GM23338 (cell line): Measurements from ENCODE around the gene KBTBD4. TPM values are rescaled to one million over a fixed set of nuclear protein-coding genes. Genes with fewer than 3 reads are reported as not detected.
A peak's percentile ranks its signal among the peaks of the same experiment; 100 is the strongest.

Source experiments
- ATAC-seq: fragments of 200-7000 bp; cut with Tn5 transposase; 3 replicates; pipeline ENCODE4 v1.9.1; 2020
- DNase-seq: peaks from one replicate; pipeline ENCODE4 v3.0.0-alpha.2; 2015; ENCODE audit warnings: low spot score
- H2AFZ ChIP-seq: fragments of 200-600 bp; sonication (generic); 2 replicates; pipeline ENCODE4 v1.8.0; 2016; ENCODE audit warnings: antibody characterized with exemption, mild to moderate bottlenecking, moderate library complexity
- H3F3A ChIP-seq: fragments of 200-600 bp; sonication (generic); replicated peaks from 2 replicates; pipeline ENCODE4 v1.8.0; 2017; ENCODE audit warnings: antibody characterized with exemption, mixed run types, low read depth
- H3K27ac ChIP-seq: fragments of 200-600 bp; sonication (generic); 2 replicates; pipeline ENCODE4 v1.6.1; 2016; ENCODE audit warnings: low read depth
- H3K27me3 ChIP-seq: fragments of 200-600 bp; sonication (generic); 2 replicates; pipeline ENCODE4 v1.8.0; 2016; ENCODE audit warnings: mild to moderate bottlenecking, mixed run types, moderate library complexity; ENCODE audit not compliant: insufficient read depth
- H3K36me3 ChIP-seq: fragments of 200-600 bp; sonication (generic); 2 replicates; pipeline ENCODE4 v1.8.0; 2016; ENCODE audit warnings: mild to moderate bottlenecking; ENCODE audit not compliant: insufficient read depth
- H3K4me1 ChIP-seq: fragments of 200-600 bp; sonication (generic); 2 replicates; pipeline ENCODE4 v1.8.0; 2016; ENCODE audit warnings: mild to moderate bottlenecking, moderate library complexity; ENCODE audit not compliant: insufficient read depth
- H3K4me2 ChIP-seq: fragments of 200-600 bp; sonication (generic); 2 replicates; pipeline ENCODE4 v1.7.1; 2017; ENCODE audit warnings: mixed run types
- H3K4me3 ChIP-seq: fragments of 200-600 bp; sonication (generic); 2 replicates; pipeline ENCODE4 v1.6.1; 2016; ENCODE audit warnings: mixed run types
- H3K79me2 ChIP-seq: fragments of 200-600 bp; sonication (generic); replicated peaks from 2 replicates; pipeline ENCODE4 v1.8.0; 2017; ENCODE audit warnings: mild to moderate bottlenecking; ENCODE audit not compliant: insufficient read depth
- H3K9me2 ChIP-seq: fragments of 200-600 bp; sonication (generic); 2 replicates; pipeline ENCODE4 v1.8.0; 2017; ENCODE audit not compliant: insufficient read depth
- H4K20me1 ChIP-seq: fragments of 200-600 bp; sonication (generic); replicated peaks from 2 replicates; pipeline ENCODE4 v1.8.0; 2017; ENCODE audit warnings: mild to moderate bottlenecking; ENCODE audit not compliant: insufficient read depth
- H3K27ac Mint-ChIP-seq: 2 replicates; pipeline ENCODE4 v1.8.0; 2020; ENCODE audit warnings: inconsistent platforms, mild to moderate bottlenecking, moderate library complexity, mixed read lengths
- H3K27me3 Mint-ChIP-seq: 3 replicates; pipeline ENCODE4 v1.8.0; 2022; ENCODE audit warnings: low read depth, mild to moderate bottlenecking, moderate library complexity, mixed read lengths, inconsistent platforms; ENCODE audit not compliant: insufficient read depth, poor library complexity
- H3K36me3 Mint-ChIP-seq: 3 replicates; pipeline ENCODE4 v1.8.0; 2021; ENCODE audit warnings: low read depth, mild to moderate bottlenecking, inconsistent platforms, moderate library complexity, mixed read lengths
- H3K4me1 Mint-ChIP-seq: 3 replicates; pipeline ENCODE4 v1.8.0; 2020; ENCODE audit warnings: mild to moderate bottlenecking, inconsistent platforms, mixed read lengths
- H3K4me3 Mint-ChIP-seq: 3 replicates; pipeline ENCODE4 v1.8.0; 2021; ENCODE audit warnings: moderate library complexity, mild to moderate bottlenecking, inconsistent platforms, mixed read lengths
- H3K9me3 Mint-ChIP-seq: 3 replicates; pipeline ENCODE4 v1.8.0; 2020; ENCODE audit warnings: moderate library complexity, mild to moderate bottlenecking, inconsistent platforms, mixed read lengths
- CREB1 ChIP-seq: fragments of 250-450 bp; sonication (Bioruptor Pico); IDR thresholded peaks from 2 replicates; pipeline ENCODE4 v1.5.0; 2020; ENCODE audit warnings: low read depth, mild to moderate bottlenecking, moderate library complexity
- ETS1 ChIP-seq: IDR thresholded peaks from 2 replicates; pipeline ENCODE4 v1.6.1; 2016; ENCODE audit warnings: antibody characterized with exemption
- EZH2 ChIP-seq: fragments of 200-600 bp; sonication (generic); IDR thresholded peaks from one replicate; pipeline ENCODE4 v1.8.0; 2017; ENCODE audit warnings: antibody characterized with exemption, mild to moderate bottlenecking, low read depth; ENCODE audit not compliant: unreplicated experiment
- EZH2phosphoT487 ChIP-seq: fragments of 200-600 bp; sonication (generic); IDR thresholded peaks from one replicate; pipeline ENCODE4 v1.8.1; 2018; ENCODE audit warnings: antibody characterized with exemption; ENCODE audit not compliant: unreplicated experiment
- JUNB ChIP-seq: IDR thresholded peaks from one replicate; pipeline ENCODE4 v1.6.1; 2016; ENCODE audit warnings: antibody characterized with exemption; ENCODE audit not compliant: unreplicated experiment
- NANOG ChIP-seq: IDR thresholded peaks from 2 replicates; pipeline ENCODE4 v1.6.1; 2016; ENCODE audit warnings: antibody characterized with exemption, borderline replicate concordance
- POLR2AphosphoS5 ChIP-seq: IDR thresholded peaks from 2 replicates; pipeline ENCODE4 v1.6.1; 2016; ENCODE audit warnings: antibody characterized with exemption, low read depth
- STAT1 ChIP-seq: IDR thresholded peaks from one replicate; pipeline ENCODE4 v1.6.1; 2016; ENCODE audit warnings: antibody characterized with exemption; ENCODE audit not compliant: unreplicated experiment
- ZNF114 ChIP-seq: fragments of 250-450 bp; sonication (Bioruptor Pico); IDR thresholded peaks from 2 replicates; pipeline ENCODE4 v1.5.0; 2020; ENCODE audit warnings: mild to moderate bottlenecking, moderate library complexity
- ZNF331 ChIP-seq: fragments of 250-450 bp; sonication (Bioruptor Pico); IDR thresholded peaks from 2 replicates; pipeline ENCODE4 v1.5.0; 2020; ENCODE audit warnings: low read depth, mild to moderate bottlenecking, moderate library complexity
- polyA plus RNA-seq: library from polyadenylated mRNA; unstranded; fragments of >200 nt; fragmentation: Nextera tagmentation; extraction: Ambion mirVana; gene quantifications from 2 replicates; pipeline ENCODE4 v1.2.1, GENCODE V29; 2016
- total RNA-seq: library from RNA; depleted of rRNA; stranded (reverse); fragments of >200 nt; shearing (Covaris generic); gene quantifications from 2 replicates; pipeline ENCODE4 v1.2.3, GENCODE V29; 2014
- TF ChIP-seq, protein P1 (sequence below): IDR thresholded peaks from one replicate; pipeline ENCODE4 v1.6.1; 2018; ENCODE audit warnings: antibody characterized with exemption; ENCODE audit not compliant: unreplicated experiment
- TF ChIP-seq, protein P2 (sequence below): fragments of 250-450 bp; sonication (Bioruptor Pico); IDR thresholded peaks from 2 replicates; pipeline ENCODE4 v1.5.0; 2020; ENCODE audit warnings: mild to moderate bottlenecking, moderate library complexity
- TF ChIP-seq, protein P3 (sequence below), 2 experiments: fragments of 200-600 bp in 1 of 2; sonication (generic) in 1 of 2; conservative IDR thresholded peaks; 2 replicates each; pipeline versions ENCODE4 v1.5.1 to v1.6.1; 2016 to 2017; ENCODE audit warnings: antibody characterized with exemption in 2 of 2, low read depth in 2 of 2, mild to moderate bottlenecking in 2 of 2, moderate library complexity in 1 of 2

KBTBD4 gene
- total and polyA plus RNA-seq, 2 experiments from 2014 or later: 5.8 to 16.6 TPM

DNA sequence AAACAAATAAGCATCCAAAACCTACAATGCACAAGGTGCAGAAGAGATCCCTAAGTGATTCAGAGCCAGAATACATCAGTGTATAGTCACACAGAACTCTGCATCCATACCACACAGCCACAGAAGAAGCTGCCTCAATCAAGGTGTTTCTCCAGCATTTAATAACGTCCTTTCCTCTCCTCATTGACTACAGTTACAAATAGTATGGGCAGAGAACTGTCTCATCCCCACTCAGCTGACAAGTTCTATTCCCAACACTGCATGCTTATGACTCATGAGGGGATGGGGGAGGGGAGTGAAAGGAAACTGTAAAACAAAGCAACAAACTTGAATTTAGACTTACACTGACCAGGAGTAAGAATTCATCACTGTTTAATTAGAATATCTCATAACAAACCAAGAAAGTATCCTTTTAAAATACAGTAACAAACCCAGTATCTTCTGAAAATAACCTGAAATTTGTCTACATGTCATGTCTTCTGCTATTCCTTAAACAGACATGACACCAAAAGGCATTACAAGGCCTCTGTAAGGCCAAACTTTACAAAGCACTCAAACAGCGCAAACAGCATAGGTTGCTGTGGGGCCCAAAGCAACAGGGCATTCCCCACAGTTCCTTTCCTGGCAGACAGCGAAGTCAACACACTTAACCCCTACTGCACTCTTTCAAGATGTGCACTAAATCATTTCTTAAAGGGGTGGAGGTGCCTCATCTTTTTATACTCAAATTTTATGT lies 55.1 kb downstream of the KBTBD4 start:
- Histone ChIP-seq H3K4me2 (peak overlapping the region; percentile 55; the same call in 1 of the 2 replicates), H3K9me2 (no peaks in the 10 kb centered on the region), H3K4me1 (peaks cover 46% of the 10 kb centered on the region), H3K36me3 (no peaks in the 10 kb centered on the region), H3K4me3 (no peak overlapping the region), H3K27me3 (no peaks in the 10 kb centered on the region), H2AFZ (no peak overlapping the region), H3F3A (peaks cover 3% of the 10 kb centered on the region; the same call in 1 of the 2 replicates), H3K27ac (peak overlapping the region; percentile 57; the same call in 1 of the 2 replicates), H3K79me2 (peaks cover 100% of the 10 kb centered on the region), H4K20me1 (peaks cover 81% of the 10 kb centered on the region)
- Mint-ChIP-seq H3K27me3 (peaks cover 11% of the 10 kb centered on the region), H3K27ac (peak overlapping the region; percentile 48; the same call in 1 of the 2 replicates), H3K36me3 (no peaks in the 10 kb centered on the region; the same call in 2 of the 3 replicates), H3K4me1 (peaks cover 45% of the 10 kb centered on the region), H3K9me3 (no peaks in the 10 kb centered on the region), H3K4me3 (peak overlapping the region; percentile 19; the same call in 1 of the 3 replicates)
- no peak for DNase-seq
- peak; percentile 55 for ATAC-seq
- TF ChIP-seq POLR2AphosphoS5 (no peak), EZH2 (no peak), ZNF114 (CRISPR knock-in tag) (no peak), CREB1 (CRISPR knock-in tag) (no peak), STAT1 (no peak), ETS1 (no peak), ZNF331 (CRISPR knock-in tag) (no peak), JUNB (no peak), NANOG (no peak), EZH2phosphoT487 (no peak)
- TF ChIP-seq, protein P1, sequence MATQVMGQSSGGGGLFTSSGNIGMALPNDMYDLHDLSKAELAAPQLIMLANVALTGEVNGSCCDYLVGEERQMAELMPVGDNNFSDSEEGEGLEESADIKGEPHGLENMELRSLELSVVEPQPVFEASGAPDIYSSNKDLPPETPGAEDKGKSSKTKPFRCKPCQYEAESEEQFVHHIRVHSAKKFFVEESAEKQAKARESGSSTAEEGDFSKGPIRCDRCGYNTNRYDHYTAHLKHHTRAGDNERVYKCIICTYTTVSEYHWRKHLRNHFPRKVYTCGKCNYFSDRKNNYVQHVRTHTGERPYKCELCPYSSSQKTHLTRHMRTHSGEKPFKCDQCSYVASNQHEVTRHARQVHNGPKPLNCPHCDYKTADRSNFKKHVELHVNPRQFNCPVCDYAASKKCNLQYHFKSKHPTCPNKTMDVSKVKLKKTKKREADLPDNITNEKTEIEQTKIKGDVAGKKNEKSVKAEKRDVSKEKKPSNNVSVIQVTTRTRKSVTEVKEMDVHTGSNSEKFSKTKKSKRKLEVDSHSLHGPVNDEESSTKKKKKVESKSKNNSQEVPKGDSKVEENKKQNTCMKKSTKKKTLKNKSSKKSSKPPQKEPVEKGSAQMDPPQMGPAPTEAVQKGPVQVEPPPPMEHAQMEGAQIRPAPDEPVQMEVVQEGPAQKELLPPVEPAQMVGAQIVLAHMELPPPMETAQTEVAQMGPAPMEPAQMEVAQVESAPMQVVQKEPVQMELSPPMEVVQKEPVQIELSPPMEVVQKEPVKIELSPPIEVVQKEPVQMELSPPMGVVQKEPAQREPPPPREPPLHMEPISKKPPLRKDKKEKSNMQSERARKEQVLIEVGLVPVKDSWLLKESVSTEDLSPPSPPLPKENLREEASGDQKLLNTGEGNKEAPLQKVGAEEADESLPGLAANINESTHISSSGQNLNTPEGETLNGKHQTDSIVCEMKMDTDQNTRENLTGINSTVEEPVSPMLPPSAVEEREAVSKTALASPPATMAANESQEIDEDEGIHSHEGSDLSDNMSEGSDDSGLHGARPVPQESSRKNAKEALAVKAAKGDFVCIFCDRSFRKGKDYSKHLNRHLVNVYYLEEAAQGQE: no peak
- TF ChIP-seq, protein P2, sequence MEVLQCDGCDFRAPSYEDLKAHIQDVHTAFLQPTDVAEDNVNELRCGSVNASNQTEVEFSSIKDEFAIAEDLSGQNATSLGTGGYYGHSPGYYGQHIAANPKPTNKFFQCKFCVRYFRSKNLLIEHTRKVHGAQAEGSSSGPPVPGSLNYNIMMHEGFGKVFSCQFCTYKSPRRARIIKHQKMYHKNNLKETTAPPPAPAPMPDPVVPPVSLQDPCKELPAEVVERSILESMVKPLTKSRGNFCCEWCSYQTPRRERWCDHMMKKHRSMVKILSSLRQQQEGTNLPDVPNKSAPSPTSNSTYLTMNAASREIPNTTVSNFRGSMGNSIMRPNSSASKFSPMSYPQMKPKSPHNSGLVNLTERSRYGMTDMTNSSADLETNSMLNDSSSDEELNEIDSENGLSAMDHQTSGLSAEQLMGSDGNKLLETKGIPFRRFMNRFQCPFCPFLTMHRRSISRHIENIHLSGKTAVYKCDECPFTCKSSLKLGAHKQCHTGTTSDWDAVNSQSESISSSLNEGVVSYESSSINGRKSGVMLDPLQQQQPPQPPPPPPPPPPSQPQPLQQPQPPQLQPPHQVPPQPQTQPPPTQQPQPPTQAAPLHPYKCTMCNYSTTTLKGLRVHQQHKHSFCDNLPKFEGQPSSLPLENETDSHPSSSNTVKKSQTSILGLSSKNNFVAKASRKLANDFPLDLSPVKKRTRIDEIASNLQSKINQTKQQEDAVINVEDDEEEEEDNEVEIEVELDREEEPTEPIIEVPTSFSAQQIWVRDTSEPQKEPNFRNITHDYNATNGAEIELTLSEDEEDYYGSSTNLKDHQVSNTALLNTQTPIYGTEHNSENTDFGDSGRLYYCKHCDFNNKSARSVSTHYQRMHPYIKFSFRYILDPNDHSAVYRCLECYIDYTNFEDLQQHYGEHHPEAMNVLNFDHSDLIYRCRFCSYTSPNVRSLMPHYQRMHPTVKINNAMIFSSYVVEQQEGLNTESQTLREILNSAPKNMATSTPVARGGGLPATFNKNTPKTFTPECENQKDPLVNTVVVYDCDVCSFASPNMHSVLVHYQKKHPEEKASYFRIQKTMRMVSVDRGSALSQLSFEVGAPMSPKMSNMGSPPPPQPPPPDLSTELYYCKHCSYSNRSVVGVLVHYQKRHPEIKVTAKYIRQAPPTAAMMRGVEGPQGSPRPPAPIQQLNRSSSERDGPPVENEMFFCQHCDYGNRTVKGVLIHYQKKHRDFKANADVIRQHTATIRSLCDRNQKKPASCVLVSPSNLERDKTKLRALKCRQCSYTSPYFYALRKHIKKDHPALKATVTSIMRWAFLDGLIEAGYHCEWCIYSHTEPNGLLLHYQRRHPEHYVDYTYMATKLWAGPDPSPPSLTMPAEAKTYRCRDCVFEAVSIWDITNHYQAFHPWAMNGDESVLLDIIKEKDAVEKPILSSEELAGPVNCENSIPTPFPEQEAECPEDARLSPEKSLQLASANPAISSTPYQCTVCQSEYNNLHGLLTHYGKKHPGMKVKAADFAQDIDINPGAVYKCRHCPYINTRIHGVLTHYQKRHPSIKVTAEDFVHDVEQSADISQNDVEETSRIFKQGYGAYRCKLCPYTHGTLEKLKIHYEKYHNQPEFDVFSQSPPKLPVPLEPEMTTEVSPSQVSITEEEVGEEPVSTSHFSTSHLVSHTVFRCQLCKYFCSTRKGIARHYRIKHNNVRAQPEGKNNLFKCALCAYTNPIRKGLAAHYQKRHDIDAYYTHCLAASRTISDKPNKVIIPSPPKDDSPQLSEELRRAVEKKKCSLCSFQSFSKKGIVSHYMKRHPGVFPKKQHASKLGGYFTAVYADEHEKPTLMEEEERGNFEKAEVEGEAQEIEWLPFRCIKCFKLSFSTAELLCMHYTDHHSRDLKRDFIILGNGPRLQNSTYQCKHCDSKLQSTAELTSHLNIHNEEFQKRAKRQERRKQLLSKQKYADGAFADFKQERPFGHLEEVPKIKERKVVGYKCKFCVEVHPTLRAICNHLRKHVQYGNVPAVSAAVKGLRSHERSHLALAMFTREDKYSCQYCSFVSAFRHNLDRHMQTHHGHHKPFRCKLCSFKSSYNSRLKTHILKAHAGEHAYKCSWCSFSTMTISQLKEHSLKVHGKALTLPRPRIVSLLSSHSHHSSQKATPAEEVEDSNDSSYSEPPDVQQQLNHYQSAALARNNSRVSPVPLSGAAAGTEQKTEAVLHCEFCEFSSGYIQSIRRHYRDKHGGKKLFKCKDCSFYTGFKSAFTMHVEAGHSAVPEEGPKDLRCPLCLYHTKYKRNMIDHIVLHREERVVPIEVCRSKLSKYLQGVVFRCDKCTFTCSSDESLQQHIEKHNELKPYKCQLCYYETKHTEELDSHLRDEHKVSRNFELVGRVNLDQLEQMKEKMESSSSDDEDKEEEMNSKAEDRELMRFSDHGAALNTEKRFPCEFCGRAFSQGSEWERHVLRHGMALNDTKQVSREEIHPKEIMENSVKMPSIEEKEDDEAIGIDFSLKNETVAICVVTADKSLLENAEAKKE (CRISPR knock-in tag): no peak
- TF ChIP-seq, protein P3, sequence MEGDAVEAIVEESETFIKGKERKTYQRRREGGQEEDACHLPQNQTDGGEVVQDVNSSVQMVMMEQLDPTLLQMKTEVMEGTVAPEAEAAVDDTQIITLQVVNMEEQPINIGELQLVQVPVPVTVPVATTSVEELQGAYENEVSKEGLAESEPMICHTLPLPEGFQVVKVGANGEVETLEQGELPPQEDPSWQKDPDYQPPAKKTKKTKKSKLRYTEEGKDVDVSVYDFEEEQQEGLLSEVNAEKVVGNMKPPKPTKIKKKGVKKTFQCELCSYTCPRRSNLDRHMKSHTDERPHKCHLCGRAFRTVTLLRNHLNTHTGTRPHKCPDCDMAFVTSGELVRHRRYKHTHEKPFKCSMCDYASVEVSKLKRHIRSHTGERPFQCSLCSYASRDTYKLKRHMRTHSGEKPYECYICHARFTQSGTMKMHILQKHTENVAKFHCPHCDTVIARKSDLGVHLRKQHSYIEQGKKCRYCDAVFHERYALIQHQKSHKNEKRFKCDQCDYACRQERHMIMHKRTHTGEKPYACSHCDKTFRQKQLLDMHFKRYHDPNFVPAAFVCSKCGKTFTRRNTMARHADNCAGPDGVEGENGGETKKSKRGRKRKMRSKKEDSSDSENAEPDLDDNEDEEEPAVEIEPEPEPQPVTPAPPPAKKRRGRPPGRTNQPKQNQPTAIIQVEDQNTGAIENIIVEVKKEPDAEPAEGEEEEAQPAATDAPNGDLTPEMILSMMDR (conservative IDR thresholded peaks at IDR 0.05; ENCODE audit: low read depth in 2 of 2): no peak
